Kidney glomerular epithelial cell (primary cell): ENCODE measurements around the gene PSMD3.

Experiments
- DNase-seq: peaks from one replicate; lab custom pipeline; 2025; lab: John Stamatoyannopoulos, UW

The PSMD3 gene

DNA sequence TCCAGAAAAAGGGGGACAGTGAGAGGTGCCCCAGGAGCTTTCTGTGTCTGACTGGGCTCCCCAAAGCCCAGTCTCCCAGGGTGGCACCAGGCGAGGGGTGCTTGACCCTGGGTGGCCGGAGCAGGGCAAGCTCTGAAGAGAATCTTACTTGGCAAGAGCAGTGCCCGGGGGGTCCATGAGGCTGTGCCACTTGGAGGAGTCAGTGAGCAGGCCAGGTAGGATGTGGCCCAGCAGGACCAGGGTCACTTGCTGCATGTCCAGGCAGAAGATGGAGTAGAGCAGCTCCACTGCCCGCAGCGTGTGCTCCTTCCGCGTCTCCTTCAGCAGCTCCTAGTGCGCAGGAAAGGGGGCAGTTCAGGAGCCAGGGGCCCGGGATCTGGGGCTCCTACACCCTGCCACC lies 41.9 kb downstream of the PSMD3 start:
- no peak for DNase-seq

DNA sequence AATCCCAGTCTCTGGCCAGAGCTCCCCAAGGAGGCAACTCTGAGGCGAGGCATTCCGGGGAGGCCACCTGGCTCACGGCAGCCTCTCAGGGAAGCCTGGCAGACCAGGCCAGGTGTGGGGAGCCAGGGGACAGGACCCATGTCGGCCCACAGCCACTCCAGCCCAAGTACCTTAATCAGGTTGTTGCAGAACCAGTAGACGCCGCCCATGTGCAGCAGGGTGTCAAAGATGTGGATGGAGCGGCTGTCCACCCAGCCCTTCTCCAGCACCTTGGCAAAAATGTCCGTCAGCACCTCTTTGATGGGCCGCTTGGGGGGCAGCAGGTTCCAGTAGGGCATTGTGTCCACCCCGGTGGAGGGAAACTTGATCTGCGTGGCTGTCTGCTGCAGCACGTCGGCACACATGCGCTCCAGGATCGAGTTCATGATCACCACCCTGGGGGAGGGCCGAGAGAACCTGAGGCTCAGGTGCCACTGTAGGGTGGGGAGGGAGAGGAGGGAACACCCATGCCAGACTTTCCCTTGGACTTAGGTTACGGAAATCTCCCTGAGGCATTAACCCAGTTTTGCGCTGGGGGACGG lies 42.4 kb downstream of the PSMD3 start:
- no peak for DNase-seq

DNA sequence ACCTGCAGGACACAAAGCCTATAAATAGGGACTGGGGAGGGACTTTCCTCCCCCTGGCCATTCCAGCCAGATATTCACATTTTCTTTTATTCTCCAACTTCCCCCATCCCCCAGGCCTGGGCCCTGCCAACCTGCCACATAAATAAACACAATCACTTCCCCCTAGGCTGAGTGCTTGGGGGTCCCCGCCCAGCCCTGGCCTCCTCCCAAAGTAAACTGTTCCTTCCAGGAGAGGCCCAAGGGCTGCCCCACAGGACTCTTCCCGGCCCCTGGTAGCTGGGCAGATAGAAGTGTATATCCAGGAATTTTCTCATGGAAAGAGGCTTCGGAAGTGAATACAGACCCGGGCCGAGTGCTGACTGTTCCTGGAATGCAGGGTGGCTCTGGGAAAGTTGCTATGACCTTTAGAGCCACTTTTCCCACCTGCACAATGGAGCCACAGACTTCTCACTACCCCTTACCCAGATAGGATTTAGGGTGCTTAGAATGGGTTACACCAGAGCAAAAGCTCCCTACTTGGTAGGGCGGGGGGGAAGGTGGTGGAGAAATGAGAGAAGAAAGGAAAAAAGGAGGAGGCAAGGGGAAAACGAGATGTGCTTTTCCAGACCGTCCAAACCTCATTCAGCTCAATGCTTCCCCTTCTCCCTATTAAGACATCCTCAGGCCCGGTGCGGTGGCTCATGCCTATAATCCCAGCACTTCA lies 43.1 kb downstream of the PSMD3 start:
- no peak for DNase-seq

DNA sequence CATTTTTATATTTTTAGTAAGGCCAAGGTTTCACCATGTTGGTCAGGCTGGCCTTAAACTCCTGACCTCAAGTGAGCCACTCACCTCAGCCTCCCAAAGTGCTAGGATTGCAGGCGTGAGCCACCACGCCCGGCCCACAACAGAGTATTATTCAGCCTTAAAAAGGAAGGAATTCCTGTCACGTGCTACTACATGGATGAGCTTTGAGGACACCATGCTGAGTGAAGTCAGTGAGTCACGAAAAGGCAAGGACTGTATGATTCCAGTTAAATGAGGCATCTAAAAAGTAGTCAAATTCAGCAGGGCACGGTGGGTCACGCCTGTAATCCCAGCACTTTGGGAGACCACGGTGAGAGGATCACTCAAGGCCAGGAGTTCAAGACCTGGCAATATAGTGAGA lies 44.3 kb downstream of the PSMD3 start:
- no peak for DNase-seq

DNA sequence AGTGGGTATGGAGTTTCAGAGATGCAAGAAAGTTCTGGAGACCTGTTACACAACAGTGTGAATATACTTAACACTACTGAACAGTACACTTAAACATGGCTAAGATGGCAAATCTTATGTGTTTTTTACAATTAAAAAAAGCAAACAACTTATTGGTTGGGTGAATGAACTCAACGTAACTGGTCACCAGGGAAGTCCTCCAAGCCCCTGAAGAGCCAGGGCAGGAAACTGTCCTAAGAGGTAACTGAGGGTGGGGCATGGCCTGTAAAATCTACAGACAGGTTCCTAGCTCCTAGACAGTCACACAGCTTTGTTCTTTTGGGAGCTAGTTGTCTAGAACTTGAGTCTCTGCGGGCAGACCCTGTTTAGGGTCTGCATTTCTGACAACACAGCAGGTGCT lies 45.0 kb downstream of the PSMD3 start:
- no peak for DNase-seq

DNA sequence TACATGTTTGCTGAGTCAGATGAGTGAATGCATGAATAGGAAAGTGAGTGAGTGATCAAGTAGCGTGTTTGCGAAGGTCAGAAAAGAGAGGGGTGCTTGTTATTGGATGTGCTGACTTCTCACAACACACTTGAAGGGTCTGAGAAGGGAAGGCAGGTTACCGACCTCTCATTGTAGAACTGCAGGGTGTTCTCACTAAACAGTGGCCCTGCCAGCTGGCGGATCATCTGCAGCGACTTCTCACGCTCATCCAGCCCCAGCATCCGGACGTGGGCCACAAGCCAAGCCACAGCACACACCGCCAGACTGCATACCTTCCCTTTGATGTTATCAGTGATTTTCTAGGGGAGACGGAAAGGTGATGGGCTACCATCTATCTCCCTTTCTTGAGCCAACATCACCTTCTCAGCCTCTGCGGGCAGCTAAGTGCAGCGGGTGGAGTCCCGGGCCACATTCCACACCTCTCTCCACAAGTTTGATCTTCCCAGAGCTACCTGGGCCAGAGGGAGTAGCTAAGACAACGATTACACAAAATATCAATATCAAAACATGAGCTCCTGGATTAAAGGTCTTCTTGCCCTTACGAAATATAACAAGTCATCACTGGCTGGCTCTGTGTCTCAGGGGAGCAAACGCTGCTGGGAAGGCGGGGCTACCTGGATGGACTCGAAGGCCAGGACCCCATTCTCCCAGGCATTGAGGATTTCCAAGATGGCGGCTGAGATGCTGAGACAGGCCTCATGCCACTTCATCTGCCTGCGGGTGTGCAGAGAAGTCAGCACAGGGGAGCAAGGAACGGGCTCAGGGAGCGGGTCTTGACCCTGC lies 45.6 kb downstream of the PSMD3 start:
- DNase-seq = no peak

DNA sequence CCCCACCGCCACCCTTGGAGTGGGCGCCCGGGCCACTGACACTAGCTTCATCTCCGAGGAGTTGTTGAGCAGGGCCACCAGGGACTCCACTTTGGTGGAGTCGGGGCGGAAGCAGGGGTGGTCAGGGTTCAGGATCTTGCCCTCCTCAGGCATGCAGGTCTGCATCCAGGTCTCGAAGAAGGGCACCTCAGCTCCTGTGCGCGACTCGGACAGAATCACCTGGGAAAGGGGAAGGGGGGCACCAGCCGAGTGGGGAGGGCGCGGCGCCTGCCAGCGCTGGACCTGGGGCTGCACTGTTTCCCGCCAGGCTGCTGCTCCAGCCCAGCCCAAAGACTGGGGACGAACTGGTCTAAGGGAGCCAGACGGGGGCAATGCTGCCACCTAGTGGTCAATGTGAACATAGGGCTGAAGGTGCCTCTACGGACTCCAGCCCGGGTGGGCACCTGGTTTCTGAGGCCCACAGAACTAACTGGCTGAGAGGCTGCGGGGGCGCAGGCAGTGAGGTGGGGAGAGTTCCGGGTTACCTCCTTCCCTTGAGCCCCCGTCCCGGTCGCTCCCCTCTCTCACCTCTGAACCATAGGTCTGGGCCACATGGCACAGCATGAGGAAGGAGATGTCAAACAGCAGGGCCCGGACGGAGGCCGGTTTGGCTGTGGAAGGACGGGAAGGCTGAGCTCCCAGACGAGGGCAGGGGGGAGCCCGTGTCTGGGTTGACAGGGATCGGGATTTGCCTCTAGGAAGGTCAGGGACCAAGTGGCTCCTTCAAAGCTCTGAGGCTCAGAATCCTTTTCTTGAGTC lies 46.4 kb downstream of the PSMD3 start:
- peak; percentile 46 for DNase-seq

DNA sequence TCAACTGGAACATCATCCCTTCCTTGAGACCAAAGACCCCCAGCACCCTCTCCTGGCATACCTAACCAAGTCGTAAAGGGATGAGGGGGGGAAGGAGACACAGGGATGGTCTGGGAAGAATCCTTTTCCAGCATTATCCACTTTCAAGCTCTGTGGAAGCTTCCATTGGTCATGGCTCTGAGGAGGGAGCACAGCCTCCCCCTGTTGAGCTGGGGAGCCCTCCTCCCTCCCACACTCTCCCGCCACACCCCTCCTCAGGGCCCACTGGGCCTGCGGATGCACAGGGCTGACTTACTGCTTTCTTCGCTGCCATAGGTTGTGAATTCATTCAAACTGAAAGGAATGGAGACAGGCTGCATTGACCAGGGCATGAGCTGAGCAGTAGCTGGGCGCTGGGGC lies 47.0 kb downstream of the PSMD3 start:
- DNase-seq = no peak

DNA sequence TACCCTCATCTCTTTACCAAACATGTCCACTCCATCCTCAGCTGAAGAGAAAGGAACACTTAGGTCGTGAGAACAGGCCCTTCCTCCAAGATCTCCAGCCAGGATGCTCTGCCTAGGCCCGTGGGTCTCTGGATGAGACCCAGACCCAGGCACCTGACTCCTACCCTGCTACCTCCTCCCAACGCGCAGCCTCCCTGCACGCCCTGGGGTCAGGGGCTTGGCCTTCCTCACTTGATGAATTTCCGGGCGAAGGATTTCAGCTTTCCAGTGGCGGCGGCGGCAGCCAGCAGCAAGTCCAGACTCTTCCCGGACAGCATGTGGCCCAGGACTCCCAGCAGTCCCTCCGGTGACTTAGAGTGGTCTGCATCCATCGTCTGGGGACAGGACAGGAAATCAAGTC lies 48.0 kb downstream of the PSMD3 start:
- no peak for DNase-seq

DNA sequence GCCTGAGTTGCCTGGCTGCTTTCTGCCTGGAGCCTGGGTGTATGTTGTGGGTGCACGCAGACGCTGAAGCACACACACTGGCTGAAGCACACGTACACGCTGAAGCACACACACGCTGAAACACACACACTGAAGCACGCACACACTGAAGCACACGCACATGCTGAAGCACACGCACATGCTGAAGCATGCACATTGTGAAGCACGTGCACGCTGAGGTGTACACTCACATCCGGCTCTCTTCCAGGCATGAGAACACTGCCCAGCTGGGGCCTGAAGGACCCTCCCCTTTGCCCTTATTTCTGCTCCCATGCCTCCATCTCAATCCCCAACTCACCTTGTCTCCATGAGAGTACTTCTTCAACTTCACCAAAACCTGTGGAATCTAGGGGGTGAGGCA lies 51.1 kb downstream of the PSMD3 start:
- no peak for DNase-seq

DNA sequence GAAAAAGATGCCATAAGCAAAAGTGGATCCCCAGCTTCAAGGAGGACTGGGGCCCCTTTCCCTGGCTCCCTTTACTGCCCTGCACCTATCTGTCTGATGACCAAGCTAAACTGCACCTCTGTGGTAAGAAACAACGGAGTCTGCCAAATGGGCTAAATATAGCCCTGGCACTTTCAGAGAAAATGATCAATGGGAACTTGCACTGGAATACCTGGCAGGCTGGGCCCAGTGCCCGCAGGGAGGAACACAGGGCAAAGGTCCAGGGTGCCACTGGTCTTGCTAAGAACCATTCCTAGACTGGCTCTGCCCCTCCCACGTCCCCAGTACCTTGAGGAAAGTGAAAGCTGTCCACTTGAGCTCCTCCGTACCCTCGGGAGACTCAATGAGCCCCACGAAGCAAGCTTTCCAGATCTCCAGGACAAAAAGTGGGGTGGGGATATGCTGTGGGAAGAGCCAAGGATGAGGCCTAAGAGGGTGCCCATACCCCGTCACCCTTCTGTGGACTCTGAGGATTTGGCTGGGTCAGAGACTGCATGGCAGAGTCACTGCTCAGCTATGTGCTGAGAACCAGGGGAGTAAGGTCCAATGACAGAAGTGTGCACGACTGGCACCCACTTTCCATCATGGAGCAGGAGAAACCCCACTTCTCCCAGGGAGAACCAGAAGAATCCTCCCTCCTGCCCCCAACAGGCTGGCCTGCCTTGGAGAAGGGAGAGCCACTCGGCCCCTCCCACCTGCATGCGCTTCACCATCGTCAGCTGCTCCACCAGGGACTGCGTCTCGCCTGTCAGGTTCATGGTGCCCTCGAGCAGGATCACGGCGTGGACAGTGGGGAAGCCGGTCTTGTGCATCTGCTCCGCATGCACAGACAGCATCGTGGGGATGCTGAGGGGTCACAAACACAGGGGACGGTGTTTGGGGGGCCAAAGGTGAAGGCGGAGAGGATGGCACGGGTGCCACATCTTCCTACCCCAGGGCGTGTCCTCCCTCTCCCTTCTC lies 52.0 kb downstream of the PSMD3 start:
- no peak for DNase-seq

DNA sequence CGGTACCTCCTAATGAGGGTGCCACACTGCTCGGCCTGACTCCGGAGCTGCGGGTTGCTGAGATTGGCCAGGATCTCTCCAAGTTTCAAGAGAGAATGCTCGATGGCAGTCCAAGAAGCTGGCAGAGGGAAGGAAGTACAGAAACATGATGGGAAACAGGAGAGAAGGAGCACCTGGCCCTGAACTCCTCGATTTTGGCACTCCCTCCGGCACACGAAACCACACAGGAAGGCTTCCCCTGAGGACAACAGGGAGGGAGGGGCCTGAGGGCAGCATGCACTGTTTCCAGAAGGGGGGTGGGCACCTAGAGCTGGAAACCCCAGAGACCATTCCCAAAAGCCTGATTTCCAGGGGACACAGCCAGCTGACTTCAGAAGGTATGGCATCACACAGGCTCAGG lies 52.7 kb downstream of the PSMD3 start:
- no peak for DNase-seq

DNA sequence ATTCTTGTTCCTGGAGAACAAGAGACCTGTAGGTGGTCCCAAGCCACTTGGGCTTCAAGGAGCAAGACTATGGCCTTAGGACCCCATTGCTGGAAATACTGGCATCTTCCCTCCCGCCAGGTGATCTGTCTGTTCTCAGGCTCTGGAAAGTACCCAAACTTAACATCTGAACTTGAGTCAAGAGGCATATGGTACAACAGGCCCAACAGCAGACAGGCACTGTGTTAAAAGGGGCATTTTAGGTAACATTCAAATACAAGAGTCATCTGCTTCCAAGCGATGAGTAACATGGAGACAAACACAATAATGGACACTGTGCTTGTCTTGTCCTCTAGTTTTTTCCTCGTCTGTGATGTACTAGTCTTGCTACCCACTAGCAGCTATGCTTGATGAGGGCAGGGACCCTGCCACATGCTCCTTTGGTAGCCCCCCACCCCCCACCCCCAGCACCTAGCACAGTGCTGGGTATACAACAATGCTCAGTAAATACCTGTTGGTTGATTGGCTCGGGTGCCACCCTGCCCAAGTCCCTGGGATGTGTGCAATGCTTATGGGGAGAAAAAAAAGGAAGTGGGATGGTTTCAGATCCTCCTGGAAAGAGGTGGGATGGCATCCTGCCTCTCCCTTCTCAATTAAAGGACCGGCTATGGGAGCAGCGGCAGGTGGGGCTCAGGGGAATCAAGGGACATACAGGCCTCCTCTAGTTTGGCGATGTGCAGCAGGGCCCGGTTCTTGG lies 54.0 kb downstream of the PSMD3 start:
- no peak for DNase-seq

DNA sequence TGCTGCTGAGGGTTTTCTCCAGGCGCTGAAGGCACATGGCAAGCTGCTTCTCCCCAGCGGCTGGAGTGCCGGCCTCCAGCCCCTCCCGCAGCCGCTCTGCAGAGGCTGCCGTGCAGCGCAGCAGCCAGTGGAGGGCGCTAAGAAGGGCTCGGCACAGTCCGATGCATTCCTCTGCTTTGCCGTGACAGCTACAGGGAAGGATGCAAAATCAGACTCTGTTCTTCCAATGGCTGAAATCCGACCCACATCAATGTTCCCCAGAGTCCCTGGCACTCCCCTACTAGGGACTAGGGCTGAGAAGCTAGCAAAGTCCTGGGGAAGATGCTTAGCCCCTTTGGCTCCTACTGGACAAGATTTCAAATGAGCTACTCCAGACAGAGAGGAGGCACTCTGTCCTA lies 54.6 kb downstream of the PSMD3 start:
- no peak for DNase-seq

DNA sequence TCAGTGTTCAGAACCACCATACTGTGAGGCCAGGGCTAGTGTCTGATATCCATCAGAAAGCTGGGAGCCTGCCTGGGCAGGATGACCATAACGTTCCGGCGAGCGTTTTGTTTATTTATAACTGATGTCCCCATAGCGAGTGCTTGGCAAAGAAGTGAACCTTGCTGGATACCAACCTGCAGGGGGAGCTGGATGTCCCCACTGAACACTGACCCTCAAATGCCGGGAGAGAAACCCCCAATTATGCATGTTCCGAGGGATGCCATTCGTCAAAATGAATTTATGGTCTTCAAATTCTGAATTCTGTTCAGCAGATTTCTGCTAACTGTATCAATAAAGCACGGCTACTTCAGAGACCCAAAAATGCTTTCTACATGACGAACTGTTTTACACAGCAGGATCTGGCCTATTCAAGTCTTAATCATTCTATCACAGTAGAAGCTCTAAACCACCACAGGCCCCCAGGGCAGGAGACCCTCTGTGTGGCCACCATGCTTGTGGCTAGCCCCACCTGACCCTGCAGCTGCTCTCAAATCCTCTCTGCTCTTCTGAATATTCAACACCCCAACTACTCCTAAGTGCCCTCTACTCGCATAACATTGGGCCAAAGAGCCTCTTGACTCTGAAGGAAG lies 58.4 kb downstream of the PSMD3 start:
- peak; percentile 4 for DNase-seq

DNA sequence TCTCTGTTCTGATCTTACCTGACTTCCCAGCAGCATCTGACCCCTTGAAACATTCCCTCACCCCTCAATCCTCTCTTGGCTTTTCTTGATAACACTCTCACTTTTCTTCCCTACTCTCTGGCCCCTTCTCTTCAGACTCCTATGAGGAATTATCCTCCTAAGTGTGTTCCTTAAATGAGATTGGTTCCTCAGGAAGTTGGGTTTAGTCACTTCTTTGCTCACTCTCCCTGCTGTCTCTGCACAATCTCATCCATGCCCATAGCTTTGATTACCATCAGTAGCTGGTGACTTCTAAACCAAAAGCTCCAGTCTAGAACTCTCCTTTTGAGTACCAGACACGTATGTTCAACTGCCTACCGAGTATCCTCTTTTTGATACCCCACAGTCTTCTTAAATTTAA lies 60.6 kb downstream of the PSMD3 start:
- no peak for DNase-seq
